GM12874 (cell line): ENCODE data around the gene RBM12.

Experiments used
- CTCF ChIP-seq: IDR thresholded peaks from 2 replicates; pipeline ENCODE4 v1.5.1; 2011; ENCODE audit warnings: low read depth, mild to moderate bottlenecking, control low read depth, low read length, moderate library complexity; ENCODE audit not compliant: insufficient read depth

RBM12 gene

GRCh38 chr20:35654415-35654814 lies 10.3 kb downstream of the RBM12 start:
- TF ChIP-seq CTCF: no peak

GRCh38 chr20:35653893-35654292 lies 10.8 kb downstream of the RBM12 start:
- TF ChIP-seq CTCF: no peak

GRCh38 chr20:35653430-35653734 lies 11.3 kb downstream of the RBM12 start:
- no peak for TF ChIP-seq CTCF

GRCh38 chr20:35652641-35653429 lies 11.9 kb downstream of the RBM12 start:
- no peak for TF ChIP-seq CTCF

GRCh38 chr20:35651958-35652357 lies 12.7 kb downstream of the RBM12 start:
- TF ChIP-seq CTCF: no peak

- TF ChIP-seq CTCF: no peak
Observed at GRCh38 chr20:35650632-35651031, 14.1 kb downstream of the RBM12 start.

GRCh38 chr20:35648836-35649235 lies 15.9 kb downstream of the RBM12 start:
- TF ChIP-seq CTCF: no peak
